ENCODE measurements around the gene AP1S1.

- TF ChIP-seq EZH2 (IDR thresholded peaks at IDR 0.05; ENCODE audit: low read depth) (no peak), CTCF (conservative IDR thresholded peaks at IDR 0.05) (no peak)
Measured at GRCh38 chr7:101108330-101108857, 45.9 kb upstream of the AP1S1 start.
